ENCODE data around the gene FHIT. TPM values are rescaled to one million over a fixed set of nuclear protein-coding genes. Genes with fewer than 3 reads are reported as not detected.

Gene FHIT
- total RNA-seq, 2 experiments from 2014 or later = 7.6 to 7.9 TPM

DNA sequence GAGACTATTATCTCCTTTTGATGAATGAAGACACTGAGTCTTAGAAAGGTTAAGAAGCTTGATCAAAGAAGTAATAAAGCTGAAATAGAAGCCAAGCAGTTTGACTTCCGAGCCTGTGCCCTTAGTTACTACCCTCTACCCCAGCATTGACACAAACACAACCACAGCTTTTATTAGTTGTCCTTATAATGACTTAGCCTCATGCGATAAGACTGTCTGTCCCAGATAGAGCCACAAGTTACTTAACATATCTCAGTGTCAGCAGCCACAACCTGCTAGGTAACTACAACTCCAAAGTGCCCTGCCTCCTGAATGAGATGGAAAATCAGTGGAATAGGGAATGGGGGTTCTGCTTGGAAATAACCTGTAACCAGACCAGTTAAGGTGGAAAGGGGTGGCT, 1419.9 kb downstream of the FHIT start:
- no peaks in the 10 kb centered on the region for H3K27me3 Mint-ChIP-seq
- DNase-seq (no peak), ATAC-seq (no peak)
- TF ChIP-seq, protein P1, sequence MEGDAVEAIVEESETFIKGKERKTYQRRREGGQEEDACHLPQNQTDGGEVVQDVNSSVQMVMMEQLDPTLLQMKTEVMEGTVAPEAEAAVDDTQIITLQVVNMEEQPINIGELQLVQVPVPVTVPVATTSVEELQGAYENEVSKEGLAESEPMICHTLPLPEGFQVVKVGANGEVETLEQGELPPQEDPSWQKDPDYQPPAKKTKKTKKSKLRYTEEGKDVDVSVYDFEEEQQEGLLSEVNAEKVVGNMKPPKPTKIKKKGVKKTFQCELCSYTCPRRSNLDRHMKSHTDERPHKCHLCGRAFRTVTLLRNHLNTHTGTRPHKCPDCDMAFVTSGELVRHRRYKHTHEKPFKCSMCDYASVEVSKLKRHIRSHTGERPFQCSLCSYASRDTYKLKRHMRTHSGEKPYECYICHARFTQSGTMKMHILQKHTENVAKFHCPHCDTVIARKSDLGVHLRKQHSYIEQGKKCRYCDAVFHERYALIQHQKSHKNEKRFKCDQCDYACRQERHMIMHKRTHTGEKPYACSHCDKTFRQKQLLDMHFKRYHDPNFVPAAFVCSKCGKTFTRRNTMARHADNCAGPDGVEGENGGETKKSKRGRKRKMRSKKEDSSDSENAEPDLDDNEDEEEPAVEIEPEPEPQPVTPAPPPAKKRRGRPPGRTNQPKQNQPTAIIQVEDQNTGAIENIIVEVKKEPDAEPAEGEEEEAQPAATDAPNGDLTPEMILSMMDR (IDR thresholded peaks at IDR 0.05) = no peak
- H3K4me3 Mint-ChIP-seq = no peak overlapping the region
- peaks cover 3% of the 10 kb centered on the region for H3K9me3 Mint-ChIP-seq
- H3K36me3 Mint-ChIP-seq (ENCODE audit: low read depth) = no peaks in the 10 kb centered on the region
- intact Hi-C loops (cut with micrococcal nuclease) = no loop called here
- ChIA-PET POLR2A (no interaction called here), CTCF (no interaction called here)
- no peak overlapping the region for H3K27ac Mint-ChIP-seq
- no peaks in the 10 kb centered on the region for H3K4me1 Mint-ChIP-seq (ENCODE audit: low read depth)

GRCh38 chr3:59829527-59829926, 1421.7 kb downstream of the FHIT start:
- Mint-ChIP-seq H3K36me3 (ENCODE audit: low read depth) (no peaks in the 10 kb centered on the region), H3K27ac (no peak overlapping the region), H3K4me3 (no peak overlapping the region), H3K9me3 (peaks cover 3% of the 10 kb centered on the region), H3K4me1 (ENCODE audit: low read depth) (no peaks in the 10 kb centered on the region), H3K27me3 (no peaks in the 10 kb centered on the region)
- TF ChIP-seq, protein P1 (IDR thresholded peaks at IDR 0.05) = no peak
- POLR2A ChIA-PET = interaction anchor here (0.8 kb wide), 1 partner anchor 254 kb away, joined by 3 read pairs; no protein-coding TSS in a partner anchor
- no peak for ATAC-seq
- CTCF ChIA-PET = no interaction called here
- intact Hi-C loops (cut with micrococcal nuclease) = no loop called here
- no peak for DNase-seq

DNA sequence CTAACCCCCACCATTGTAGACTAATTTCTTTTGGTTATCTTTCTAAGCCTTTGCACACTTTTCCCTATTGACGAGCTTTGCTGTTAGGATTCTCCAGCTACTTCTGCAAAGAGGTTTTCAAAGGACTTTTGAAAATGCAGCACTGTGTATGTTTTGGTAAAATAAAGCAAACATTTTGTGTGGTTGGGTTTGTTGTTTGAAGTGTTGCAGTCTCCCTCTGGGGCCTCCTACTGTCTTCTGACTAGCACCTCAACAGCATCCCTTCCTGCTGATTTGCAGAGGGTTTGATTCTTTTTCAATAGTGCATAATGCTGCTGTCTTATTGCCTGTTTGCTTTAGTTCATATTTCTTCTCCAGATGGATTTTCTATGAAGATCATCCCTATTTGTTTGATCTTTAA, 1426.4 kb downstream of the FHIT start:
- ATAC-seq (no peak), DNase-seq (no peak)
- Mint-ChIP-seq H3K27ac (no peak overlapping the region), H3K36me3 (ENCODE audit: low read depth) (no peaks in the 10 kb centered on the region), H3K9me3 (no peaks in the 10 kb centered on the region), H3K4me3 (no peak overlapping the region), H3K4me1 (ENCODE audit: low read depth) (peaks cover 2% of the 10 kb centered on the region), H3K27me3 (no peaks in the 10 kb centered on the region)
- ChIA-PET POLR2A (no interaction called here), CTCF (no interaction called here)
- intact Hi-C loops (cut with micrococcal nuclease) = no loop called here
- TF ChIP-seq, protein P1 (IDR thresholded peaks at IDR 0.05) = no peak

DNA sequence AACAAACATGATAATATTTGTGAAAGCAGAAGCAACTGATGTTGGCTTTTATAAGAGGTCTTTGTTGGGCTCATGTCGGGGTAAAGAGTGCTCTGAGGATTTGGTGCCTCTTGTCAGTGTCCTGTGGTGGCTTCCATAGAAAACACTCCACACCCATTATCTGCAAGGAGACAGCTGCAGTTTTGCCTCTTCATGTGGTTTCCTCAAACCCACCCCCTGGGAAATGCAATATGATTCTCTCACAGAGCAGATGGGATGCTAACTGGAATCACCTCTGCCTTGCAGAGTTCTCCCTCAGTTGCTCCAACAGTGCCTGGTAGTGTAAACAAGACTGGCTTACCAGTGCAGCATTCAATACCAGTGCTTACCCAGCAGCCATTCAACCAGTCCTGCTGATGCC, 1430.0 kb downstream of the FHIT start:
- H3K4me3 Mint-ChIP-seq = no peak overlapping the region
- POLR2A ChIA-PET = no interaction called here
- intact Hi-C loops (cut with micrococcal nuclease) = no loop called here
- DNase-seq = no peak
- no peak for ATAC-seq
- H3K9me3 Mint-ChIP-seq = no peaks in the 10 kb centered on the region
- no peaks in the 10 kb centered on the region for H3K27me3 Mint-ChIP-seq
- CTCF ChIA-PET = interaction anchor here (1.2 kb wide), 1 partner anchor 158 kb away, joined by 3 read pairs; no protein-coding TSS in a partner anchor
- TF ChIP-seq, protein P1 (IDR thresholded peaks at IDR 0.05) = no peak
- H3K4me1 Mint-ChIP-seq (ENCODE audit: low read depth) = peaks cover 2% of the 10 kb centered on the region
- no peaks in the 10 kb centered on the region for H3K36me3 Mint-ChIP-seq (ENCODE audit: low read depth)
- H3K27ac Mint-ChIP-seq = no peak overlapping the region

GRCh38 chr3:59820352-59820934, 1430.8 kb downstream of the FHIT start:
- DNase-seq (no peak), ATAC-seq (no peak)
- Mint-ChIP-seq H3K36me3 (ENCODE audit: low read depth) (no peaks in the 10 kb centered on the region), H3K4me1 (ENCODE audit: low read depth) (peaks cover 2% of the 10 kb centered on the region), H3K27me3 (no peaks in the 10 kb centered on the region), H3K9me3 (no peaks in the 10 kb centered on the region), H3K27ac (no peak overlapping the region), H3K4me3 (no peak overlapping the region)
- ChIA-PET CTCF (interaction anchor here (1.2 kb wide), 1 partner anchor 158 kb away, joined by 3 read pairs; no protein-coding TSS in a partner anchor), POLR2A (no interaction called here)
- intact Hi-C loops (cut with micrococcal nuclease) = no loop called here
- TF ChIP-seq, protein P1 (IDR thresholded peaks at IDR 0.05) = no peak

Data from activated CD8-positive, alpha-beta T cell treated with anti-CD3 and anti-CD28 coated beads for 36 hours (primary cell).